Activated CD8-positive, alpha-beta memory T cell treated with anti-CD3 and anti-CD28 coated beads, Interleukin-2, amount 10 ng/mL, durations not matched to agents 7 days and 5 days (primary cell): ENCODE data around the gene TWSG1. TPM values are rescaled to one million over a fixed set of nuclear protein-coding genes. Genes with fewer than 3 reads are reported as not detected.

Experiments used
- ATAC-seq: fragments of 150-1000 bp; cut with Tn5 transposase; one replicate; pipeline ENCODE4 v1.10.0; 2021; ENCODE audit warnings: moderate library complexity
- CTCF ChIA-PET: fragments of 350-600 bp; sonication (Branson Sonifier 250); formaldehyde crosslinking; loops from one replicate; lab custom pipeline; 2021; ENCODE audit warnings: antibody characterized with exemption; lab: Charles Lee
- DNase-seq: peaks from one replicate; pipeline ENCODE4 v3.0.0-alpha.2; 2020
- H3K27ac Mint-ChIP-seq: one replicate; pipeline ENCODE4 v1.8.0; 2021; ENCODE audit warnings: mild to moderate bottlenecking, mixed read lengths
- H3K27me3 Mint-ChIP-seq: one replicate; pipeline ENCODE4 v1.8.0; 2021; ENCODE audit warnings: mixed read lengths
- H3K36me3 Mint-ChIP-seq: one replicate; pipeline ENCODE4 v1.8.0; 2021; ENCODE audit warnings: mild to moderate bottlenecking, mixed read lengths
- H3K4me1 Mint-ChIP-seq: one replicate; pipeline ENCODE4 v1.8.0; 2021; ENCODE audit warnings: mixed read lengths
- H3K4me3 Mint-ChIP-seq: one replicate; pipeline ENCODE4 v1.8.0; 2021; ENCODE audit warnings: mild to moderate bottlenecking, moderate library complexity, mixed read lengths
- H3K9me3 Mint-ChIP-seq: one replicate; pipeline ENCODE4 v1.8.0; 2022; ENCODE audit warnings: low read depth, mixed read lengths
- total RNA-seq, 2 experiments: library from RNA; stranded (reverse); gene quantifications; one replicate each; pipeline ENCODE4 v1.2.3, GENCODE V29; 2021

Gene TWSG1
- total RNA-seq, 2 experiments from 2014 or later = 11.2 TPM

DNA sequence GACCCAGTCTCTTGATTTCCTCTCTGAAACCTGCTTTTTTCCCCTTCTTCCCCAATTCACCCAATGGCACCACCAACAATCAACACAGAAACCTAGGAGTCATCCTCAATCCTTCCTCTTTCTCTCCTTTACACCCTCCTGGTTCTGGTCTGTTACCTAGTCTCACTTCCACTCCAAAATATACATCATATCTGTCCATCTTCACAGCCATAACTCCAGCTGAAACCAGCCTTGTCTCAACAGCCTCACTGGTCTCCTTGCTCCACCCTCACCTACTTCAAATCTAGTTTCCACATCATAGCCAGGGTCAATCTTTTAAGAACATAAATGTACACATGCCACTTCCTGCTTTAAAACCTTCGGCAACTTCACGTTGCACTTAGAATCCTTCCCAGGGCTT lies 11.8 kb upstream of the TWSG1 start:
- Mint-ChIP-seq H3K9me3 (no peaks in the 10 kb centered on the region), H3K27me3 (peaks cover 10% of the 10 kb centered on the region), H3K4me1 (no peaks in the 10 kb centered on the region), H3K27ac (no peak overlapping the region), H3K36me3 (no peaks in the 10 kb centered on the region), H3K4me3 (no peak overlapping the region)
- DNase-seq (no peak), ATAC-seq (no peak)
- CTCF ChIA-PET = no interaction called here

DNA sequence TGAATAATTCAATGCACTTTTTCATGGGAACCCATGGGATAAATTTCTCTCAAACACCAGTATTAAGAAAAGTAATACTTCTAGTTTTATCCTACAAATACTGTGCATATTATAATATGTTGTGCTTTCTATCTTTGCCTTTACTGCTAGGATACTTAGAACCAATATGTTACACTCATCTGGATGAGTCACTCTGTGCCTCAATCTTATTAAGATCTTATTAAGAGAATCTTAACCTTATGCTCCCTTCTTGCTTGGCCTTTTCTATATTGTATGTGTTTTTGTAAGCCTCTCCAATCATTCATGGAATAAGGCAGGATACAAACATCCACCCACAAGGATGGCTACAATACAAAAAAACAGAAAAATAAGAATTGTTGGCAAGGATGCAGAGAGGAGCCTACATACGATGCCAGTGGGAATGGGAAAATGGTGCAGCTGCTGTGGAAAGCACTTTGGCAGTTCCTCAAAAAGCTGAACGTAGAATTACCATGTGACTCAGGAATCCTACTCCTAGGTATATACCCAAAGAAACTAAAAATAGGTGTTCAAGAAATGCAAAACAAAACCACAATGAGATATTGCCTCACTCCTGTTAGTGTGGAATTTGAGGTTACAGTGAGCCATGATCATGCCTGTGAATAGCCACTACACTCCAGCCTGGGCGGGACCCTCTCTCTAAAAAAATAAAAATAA lies 10.7 kb upstream of the TWSG1 start:
- Mint-ChIP-seq H3K4me3 (no peak overlapping the region), H3K27me3 (peaks cover 10% of the 10 kb centered on the region), H3K9me3 (no peaks in the 10 kb centered on the region), H3K4me1 (no peaks in the 10 kb centered on the region), H3K27ac (no peak overlapping the region), H3K36me3 (no peaks in the 10 kb centered on the region)
- CTCF ChIA-PET = no interaction called here
- DNase-seq (no peak), ATAC-seq (no peak)

DNA sequence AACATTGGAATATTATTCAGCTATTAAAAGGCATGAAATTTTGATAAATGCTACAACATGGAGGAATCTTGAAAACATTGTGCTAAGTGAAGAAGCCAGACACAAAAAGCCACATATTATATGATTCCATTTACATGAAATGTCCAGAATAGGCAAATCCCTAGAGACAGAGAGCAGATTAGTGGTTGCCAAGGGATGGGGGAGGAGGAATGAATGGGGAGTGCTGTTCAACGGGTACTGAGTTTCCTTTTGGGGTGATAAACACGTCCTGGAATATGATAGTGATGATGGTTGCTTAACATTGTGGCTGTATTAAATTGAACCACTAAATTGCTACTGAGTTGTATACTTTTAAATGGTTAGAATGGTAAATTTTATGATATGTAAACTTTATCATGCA lies 8.9 kb upstream of the TWSG1 start:
- CTCF ChIA-PET = interaction anchor here (0.7 kb wide), 1 partner anchor 205 kb away, joined by 3 read pairs; no protein-coding TSS in a partner anchor
- no peaks in the 10 kb centered on the region for H3K4me1 Mint-ChIP-seq
- no peak for DNase-seq
- no peak for ATAC-seq
- H3K9me3 Mint-ChIP-seq = no peaks in the 10 kb centered on the region
- H3K4me3 Mint-ChIP-seq = no peak overlapping the region
- H3K36me3 Mint-ChIP-seq = no peaks in the 10 kb centered on the region
- H3K27me3 Mint-ChIP-seq = peaks cover 10% of the 10 kb centered on the region
- H3K27ac Mint-ChIP-seq = no peak overlapping the region

DNA sequence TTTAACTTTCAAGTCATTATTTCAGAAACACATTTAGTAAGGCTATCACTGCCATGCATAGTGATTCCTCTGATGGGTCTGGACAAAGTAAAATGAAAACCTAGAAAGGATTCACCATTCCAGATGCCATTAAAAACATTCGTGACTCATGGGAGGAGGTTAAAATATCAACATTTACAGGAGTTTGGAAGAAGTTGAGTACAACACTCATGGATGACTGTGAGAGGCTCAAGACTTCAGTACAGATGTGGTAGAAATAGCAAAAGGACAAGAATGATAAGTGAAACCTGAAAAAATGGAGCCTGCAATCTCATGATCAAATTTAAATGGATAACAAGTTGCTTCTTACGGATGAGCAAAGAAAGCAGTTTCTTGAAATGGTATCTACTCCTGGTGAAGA lies 5.8 kb upstream of the TWSG1 start:
- CTCF ChIA-PET = no interaction called here
- Mint-ChIP-seq H3K9me3 (no peaks in the 10 kb centered on the region), H3K4me1 (peaks cover 4% of the 10 kb centered on the region), H3K27me3 (peaks cover 10% of the 10 kb centered on the region), H3K27ac (no peak overlapping the region), H3K4me3 (no peak overlapping the region), H3K36me3 (peaks cover 3% of the 10 kb centered on the region)
- DNase-seq = no peak
- ATAC-seq = no peak

DNA sequence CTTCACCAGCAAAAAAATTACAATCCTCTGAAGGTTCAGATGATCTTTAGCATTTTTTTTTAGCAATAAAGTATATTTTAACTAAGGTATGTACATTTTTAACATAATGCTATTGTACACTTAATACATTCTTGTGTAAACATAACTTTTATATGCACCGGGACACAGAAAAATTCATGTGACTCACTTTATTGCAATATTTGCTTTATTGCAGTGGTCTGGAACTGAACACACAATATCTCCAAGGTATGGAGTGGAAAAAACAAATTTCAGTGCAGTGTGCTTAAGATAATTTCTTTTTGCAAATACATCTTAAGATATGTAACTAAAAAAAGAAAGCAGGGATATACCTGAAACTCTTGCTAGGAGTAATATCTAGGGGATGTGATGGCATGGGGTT lies 5.1 kb upstream of the TWSG1 start:
- DNase-seq = no peak
- Mint-ChIP-seq H3K9me3 (no peaks in the 10 kb centered on the region), H3K36me3 (peaks cover 3% of the 10 kb centered on the region), H3K4me3 (no peak overlapping the region), H3K4me1 (peaks cover 7% of the 10 kb centered on the region), H3K27ac (no peak overlapping the region), H3K27me3 (peaks cover 10% of the 10 kb centered on the region)
- CTCF ChIA-PET = no interaction called here
- ATAC-seq = no peak

DNA sequence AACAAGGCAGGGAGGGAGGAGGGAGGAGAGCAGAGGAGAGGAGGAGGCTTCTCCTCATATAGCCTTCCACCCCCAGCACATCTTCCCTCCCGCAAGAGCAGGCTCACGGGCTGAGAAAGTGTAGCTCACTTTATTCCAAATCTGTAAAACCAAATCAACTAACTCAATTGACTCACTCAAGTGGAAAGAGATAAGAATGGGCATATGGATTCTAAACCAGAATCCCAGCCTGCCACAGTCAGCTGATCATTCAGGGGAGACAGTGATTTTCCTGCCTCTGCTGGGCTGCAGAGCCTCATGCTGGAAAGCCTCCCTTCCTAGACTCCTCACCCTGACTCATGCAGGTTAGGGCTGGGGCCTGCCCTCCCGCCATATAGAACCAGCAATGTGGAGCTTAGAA lies 4.2 kb upstream of the TWSG1 start:
- H3K9me3 Mint-ChIP-seq = no peaks in the 10 kb centered on the region
- no peak for DNase-seq
- peaks cover 3% of the 10 kb centered on the region for H3K36me3 Mint-ChIP-seq
- no peak for ATAC-seq
- H3K4me1 Mint-ChIP-seq = peaks cover 9% of the 10 kb centered on the region
- no peak overlapping the region for H3K4me3 Mint-ChIP-seq
- no peak overlapping the region for H3K27ac Mint-ChIP-seq
- CTCF ChIA-PET = no interaction called here
- peaks cover 10% of the 10 kb centered on the region for H3K27me3 Mint-ChIP-seq

DNA sequence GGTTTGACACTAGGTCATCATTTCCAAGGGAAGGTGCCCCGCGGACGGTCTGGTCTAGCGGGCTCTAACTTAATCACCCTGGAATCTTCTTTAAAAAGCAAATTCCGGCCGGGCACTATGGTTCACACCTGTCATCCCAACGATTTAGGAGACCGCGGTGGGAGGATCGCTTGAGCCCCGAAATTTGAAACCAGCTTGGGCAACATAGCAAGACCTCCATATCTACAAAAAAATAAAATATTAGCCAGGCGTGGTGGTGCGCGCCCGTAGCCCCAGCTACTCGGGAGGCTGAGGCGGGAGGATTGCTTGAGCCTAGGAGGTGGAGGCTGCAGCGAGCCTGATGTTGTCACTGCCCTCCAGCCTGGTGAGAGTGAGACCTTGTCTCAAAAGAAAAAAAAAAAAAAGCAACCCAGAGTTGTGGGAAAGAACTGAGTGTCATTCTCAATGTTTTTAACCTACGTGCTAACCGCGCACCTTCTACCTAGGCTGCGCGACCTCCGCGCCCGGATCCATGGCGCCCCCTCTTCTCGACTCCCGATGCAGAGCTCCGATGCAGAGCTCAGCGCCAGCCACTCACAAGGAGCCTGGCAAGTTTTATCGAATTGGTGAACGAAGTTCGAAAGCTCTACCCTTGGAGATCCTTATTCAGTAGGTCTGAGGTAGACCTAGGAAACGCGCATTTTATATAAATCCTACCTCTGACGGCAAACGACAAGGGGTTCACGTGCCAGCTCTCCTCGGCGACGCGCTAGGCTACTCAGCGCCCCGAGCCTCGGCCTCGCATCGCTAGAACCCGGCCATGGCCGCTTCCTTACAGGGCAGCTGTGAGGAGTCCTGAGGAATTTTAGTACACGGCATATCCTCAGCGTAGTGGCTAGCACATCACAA lies 888 bp upstream of the TWSG1 start:
- Mint-ChIP-seq H3K27ac (peak overlapping the region; percentile 84), H3K4me1 (peaks cover 27% of the 10 kb centered on the region), H3K27me3 (peaks cover 8% of the 10 kb centered on the region), H3K4me3 (peak overlapping the region; percentile 77), H3K9me3 (no peaks in the 10 kb centered on the region), H3K36me3 (peaks cover 8% of the 10 kb centered on the region)
- ATAC-seq = peak; percentile 41
- DNase-seq = no peak
- CTCF ChIA-PET = interaction anchor here (1.0 to 1.9 kb wide), 9 partner anchors 11 to 276 kb away, joined by 3 to 10 read pairs (median 3); no protein-coding TSS in a partner anchor

DNA sequence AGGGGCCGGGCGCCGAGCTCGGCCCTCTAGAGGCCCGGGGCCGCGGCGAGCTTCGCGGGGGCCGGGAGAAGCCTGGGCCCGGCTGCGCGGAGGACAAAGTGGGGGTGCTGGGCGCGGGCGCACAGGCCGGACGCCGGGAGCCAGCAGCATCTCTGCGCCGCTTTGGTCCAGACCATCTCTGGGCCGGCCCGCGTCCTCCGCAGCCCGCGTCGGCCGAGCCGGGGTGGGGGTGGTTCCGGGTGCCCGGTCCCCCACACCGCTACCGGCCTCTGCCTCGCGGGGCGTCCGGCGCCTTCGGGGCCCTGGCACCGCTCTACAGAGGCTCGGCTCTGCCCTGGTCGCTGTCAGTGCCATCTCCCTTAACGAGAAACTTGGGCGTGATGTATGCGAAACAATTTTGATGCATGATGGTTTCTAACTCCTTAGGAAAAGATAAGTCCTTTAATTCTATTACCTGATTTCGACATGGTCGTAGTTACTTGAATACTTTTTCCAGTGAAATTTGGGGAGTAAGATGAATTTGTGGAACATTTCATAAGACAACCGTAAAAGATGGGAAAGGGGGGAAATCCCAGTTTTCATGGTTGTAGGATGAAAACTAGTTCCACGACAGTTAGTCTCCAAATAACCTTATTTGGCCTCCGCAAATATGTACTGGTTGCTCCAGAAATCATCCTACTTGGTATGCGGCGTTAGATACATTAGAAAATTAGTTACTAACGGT lies 562 bp downstream of the TWSG1 start:
- CTCF ChIA-PET = interaction anchor here (1.0 to 1.9 kb wide), 6 partner anchors 9 to 262 kb away, joined by 3 to 10 read pairs (median 4); no protein-coding TSS in a partner anchor
- peak overlapping the region; percentile 61 for H3K27ac Mint-ChIP-seq
- peaks cover 9% of the 10 kb centered on the region for H3K36me3 Mint-ChIP-seq
- peak overlapping the region; percentile 77 for H3K4me3 Mint-ChIP-seq
- peaks cover 27% of the 10 kb centered on the region for H3K4me1 Mint-ChIP-seq
- H3K27me3 Mint-ChIP-seq = peaks cover 8% of the 10 kb centered on the region
- H3K9me3 Mint-ChIP-seq = no peaks in the 10 kb centered on the region
- DNase-seq = peak; percentile 61
- peak; percentile 50 for ATAC-seq

DNA sequence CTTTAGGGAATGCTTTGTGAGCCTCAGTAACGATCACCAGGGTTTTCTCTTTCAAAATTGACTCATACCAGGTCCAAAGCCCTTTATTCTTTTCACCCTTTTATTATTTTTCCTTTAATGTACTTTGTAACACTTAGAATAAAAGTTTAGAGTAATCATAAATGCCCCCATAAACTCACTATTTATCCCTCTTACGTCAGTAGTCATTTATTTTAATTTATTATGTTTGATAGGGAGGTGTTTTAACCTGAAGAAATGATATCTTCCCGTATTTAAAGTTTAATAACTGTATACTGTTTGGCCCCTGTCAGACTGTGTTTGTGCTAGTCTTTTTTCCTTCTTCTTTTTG lies 1.1 kb downstream of the TWSG1 start:
- H3K27ac Mint-ChIP-seq = no peak overlapping the region
- CTCF ChIA-PET = interaction anchor here (1.2 to 1.3 kb wide), 2 partner anchors 32 to 181 kb away, joined by 3 to 4 read pairs; no protein-coding TSS in a partner anchor
- H3K4me3 Mint-ChIP-seq = peak overlapping the region; percentile 77
- H3K36me3 Mint-ChIP-seq = peaks cover 13% of the 10 kb centered on the region
- H3K9me3 Mint-ChIP-seq = no peaks in the 10 kb centered on the region
- DNase-seq (no peak), ATAC-seq (no peak)
- H3K4me1 Mint-ChIP-seq = peaks cover 27% of the 10 kb centered on the region
- peaks cover 8% of the 10 kb centered on the region for H3K27me3 Mint-ChIP-seq

DNA sequence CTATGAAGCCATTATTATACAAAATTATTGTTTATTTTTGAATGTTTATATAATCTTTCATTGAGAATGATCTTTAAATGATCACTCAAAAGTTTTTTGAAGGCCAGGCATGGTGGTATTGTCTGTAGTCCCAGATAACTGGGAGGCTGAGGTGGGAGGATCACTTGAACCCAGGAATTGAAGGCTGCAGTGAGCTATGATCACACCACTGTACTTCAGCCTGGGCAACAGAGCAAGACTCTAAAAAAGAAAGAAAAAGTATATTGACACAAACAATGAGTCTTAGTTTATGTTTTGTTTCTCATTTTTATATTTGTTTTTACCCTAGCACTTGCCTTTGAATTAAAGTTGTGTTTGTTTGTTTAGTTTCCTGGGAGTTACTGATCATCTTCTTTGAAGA lies 2.3 kb downstream of the TWSG1 start:
- H3K27ac Mint-ChIP-seq = peak overlapping the region; percentile 70
- peaks cover 19% of the 10 kb centered on the region for H3K36me3 Mint-ChIP-seq
- peaks cover 6% of the 10 kb centered on the region for H3K27me3 Mint-ChIP-seq
- peaks cover 27% of the 10 kb centered on the region for H3K4me1 Mint-ChIP-seq
- no peaks in the 10 kb centered on the region for H3K9me3 Mint-ChIP-seq
- H3K4me3 Mint-ChIP-seq = peak overlapping the region; percentile 38
- DNase-seq (no peak), ATAC-seq (no peak)
- CTCF ChIA-PET = interaction anchor here (1.2 to 1.4 kb wide), 3 partner anchors 31 to 263 kb away, joined by 3 to 4 read pairs (median 3); no protein-coding TSS in a partner anchor

DNA sequence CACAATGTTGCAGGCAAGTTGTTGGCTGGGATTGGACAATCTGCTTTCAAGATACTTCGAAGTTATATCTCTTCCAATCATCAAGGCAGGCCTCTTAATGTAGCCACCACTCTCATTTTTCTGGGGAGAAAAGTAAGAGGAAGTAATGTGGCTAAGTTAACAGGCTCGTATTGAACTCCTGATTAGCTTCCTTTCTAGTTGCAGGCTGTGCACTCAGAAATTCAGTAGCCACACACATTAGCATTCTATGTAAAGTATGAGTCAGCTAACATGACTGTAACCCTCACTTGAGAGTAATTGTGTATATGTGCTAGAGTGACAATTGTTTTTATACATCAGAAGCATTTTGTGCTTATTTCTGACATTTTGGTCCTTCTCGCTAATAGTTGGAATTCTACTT lies 3.3 kb downstream of the TWSG1 start:
- Mint-ChIP-seq H3K9me3 (no peaks in the 10 kb centered on the region), H3K36me3 (peaks cover 25% of the 10 kb centered on the region), H3K27me3 (peaks cover 2% of the 10 kb centered on the region), H3K4me1 (peaks cover 27% of the 10 kb centered on the region), H3K27ac (peak overlapping the region; percentile 62), H3K4me3 (no peak overlapping the region)
- DNase-seq (peak; percentile 47), ATAC-seq (no peak)
- CTCF ChIA-PET = interaction anchor here (1.0 to 1.5 kb wide), 3 partner anchors 176 to 264 kb away, joined by 3 read pairs; no protein-coding TSS in a partner anchor

DNA sequence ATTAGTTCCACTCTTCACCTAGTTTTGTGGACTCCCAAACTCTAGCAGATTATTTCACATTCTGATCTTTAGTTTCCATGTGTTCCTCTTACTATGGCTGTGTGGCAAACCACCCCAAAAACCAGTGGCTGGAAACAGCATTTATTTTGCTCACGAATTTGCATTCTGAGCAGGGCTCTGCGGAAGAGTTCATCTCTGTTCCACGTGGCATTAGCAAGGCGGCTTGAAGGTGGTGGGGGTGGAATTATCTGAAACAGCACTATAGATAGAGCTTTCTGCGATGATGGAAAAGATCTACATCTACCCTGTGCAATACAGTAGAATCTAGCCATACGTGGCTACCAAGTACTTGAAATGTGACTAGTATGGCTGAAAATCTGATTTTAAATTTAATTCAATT lies 5.9 kb downstream of the TWSG1 start:
- no peak overlapping the region for H3K4me3 Mint-ChIP-seq
- no peak for ATAC-seq
- no peak for DNase-seq
- peaks cover 42% of the 10 kb centered on the region for H3K36me3 Mint-ChIP-seq
- CTCF ChIA-PET = no interaction called here
- peaks cover 18% of the 10 kb centered on the region for H3K4me1 Mint-ChIP-seq
- no peaks in the 10 kb centered on the region for H3K9me3 Mint-ChIP-seq
- no peak overlapping the region for H3K27ac Mint-ChIP-seq
- H3K27me3 Mint-ChIP-seq = no peaks in the 10 kb centered on the region

DNA sequence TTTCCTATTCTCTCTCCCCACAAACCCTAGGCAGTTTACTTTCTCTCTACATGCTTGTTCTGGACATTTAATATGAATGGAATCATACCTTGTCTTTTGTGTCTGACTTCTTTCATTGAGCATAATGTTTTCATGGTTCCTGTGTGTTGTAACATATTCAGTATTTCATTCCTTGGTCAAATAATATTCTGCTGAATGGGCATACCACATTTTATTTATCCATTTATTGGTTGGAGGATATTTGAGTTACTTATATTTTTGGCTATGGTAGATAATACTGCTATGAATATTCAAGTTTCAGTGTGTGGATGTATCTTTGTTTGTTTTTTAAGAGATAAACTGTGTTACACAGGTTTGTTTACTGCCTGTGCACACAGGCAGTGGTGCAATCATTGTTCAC lies 9.0 kb downstream of the TWSG1 start:
- Mint-ChIP-seq H3K27ac (no peak overlapping the region), H3K9me3 (no peaks in the 10 kb centered on the region), H3K4me3 (no peak overlapping the region), H3K36me3 (peaks cover 44% of the 10 kb centered on the region), H3K4me1 (peaks cover 3% of the 10 kb centered on the region), H3K27me3 (no peaks in the 10 kb centered on the region)
- ATAC-seq (no peak), DNase-seq (no peak)
- CTCF ChIA-PET = interaction anchor here (1.0 kb wide), 1 partner anchor 9 kb away, joined by 4 read pairs; the partner anchor contains the start of gene TWSG1
